OCI-LY7 (cell line): Measurements from ENCODE around the gene RIMBP2.

Source experiments
- EZH2phosphoT487 ChIP-seq: fragments of 200-600 bp; sonication (generic); IDR thresholded peaks from 2 replicates; pipeline ENCODE4 v1.6.1; 2018; ENCODE audit warnings: low read depth, borderline replicate concordance, mild to moderate bottlenecking, mixed run types, antibody characterized with exemption, low read length, moderate library complexity, mixed read lengths
- TF ChIP-seq, protein P1 (sequence below): fragments of 200-600 bp; sonication (generic); conservative IDR thresholded peaks from 2 replicates; pipeline ENCODE4 v1.5.1; 2014; ENCODE audit warnings: mild to moderate bottlenecking, antibody characterized with exemption, low read length, moderate library complexity, mixed read lengths

GRCh38 chr12:130375296-130376287 lies 340.5 kb downstream of the RIMBP2 start:
- TF ChIP-seq EZH2phosphoT487: no peak
- TF ChIP-seq, protein P1, sequence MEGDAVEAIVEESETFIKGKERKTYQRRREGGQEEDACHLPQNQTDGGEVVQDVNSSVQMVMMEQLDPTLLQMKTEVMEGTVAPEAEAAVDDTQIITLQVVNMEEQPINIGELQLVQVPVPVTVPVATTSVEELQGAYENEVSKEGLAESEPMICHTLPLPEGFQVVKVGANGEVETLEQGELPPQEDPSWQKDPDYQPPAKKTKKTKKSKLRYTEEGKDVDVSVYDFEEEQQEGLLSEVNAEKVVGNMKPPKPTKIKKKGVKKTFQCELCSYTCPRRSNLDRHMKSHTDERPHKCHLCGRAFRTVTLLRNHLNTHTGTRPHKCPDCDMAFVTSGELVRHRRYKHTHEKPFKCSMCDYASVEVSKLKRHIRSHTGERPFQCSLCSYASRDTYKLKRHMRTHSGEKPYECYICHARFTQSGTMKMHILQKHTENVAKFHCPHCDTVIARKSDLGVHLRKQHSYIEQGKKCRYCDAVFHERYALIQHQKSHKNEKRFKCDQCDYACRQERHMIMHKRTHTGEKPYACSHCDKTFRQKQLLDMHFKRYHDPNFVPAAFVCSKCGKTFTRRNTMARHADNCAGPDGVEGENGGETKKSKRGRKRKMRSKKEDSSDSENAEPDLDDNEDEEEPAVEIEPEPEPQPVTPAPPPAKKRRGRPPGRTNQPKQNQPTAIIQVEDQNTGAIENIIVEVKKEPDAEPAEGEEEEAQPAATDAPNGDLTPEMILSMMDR: no peak
